Measurements from ENCODE around the gene CDCA8. TPM values are rescaled to one million over a fixed set of nuclear protein-coding genes. Genes with fewer than 3 reads are reported as not detected.

The CDCA8 gene
- total and polyA plus RNA-seq, 2 of the 8 experiments (the other 6 are each of a cell fraction or from before 2014, with no cell fraction given): 43.9 to 46.2 TPM

DNA sequence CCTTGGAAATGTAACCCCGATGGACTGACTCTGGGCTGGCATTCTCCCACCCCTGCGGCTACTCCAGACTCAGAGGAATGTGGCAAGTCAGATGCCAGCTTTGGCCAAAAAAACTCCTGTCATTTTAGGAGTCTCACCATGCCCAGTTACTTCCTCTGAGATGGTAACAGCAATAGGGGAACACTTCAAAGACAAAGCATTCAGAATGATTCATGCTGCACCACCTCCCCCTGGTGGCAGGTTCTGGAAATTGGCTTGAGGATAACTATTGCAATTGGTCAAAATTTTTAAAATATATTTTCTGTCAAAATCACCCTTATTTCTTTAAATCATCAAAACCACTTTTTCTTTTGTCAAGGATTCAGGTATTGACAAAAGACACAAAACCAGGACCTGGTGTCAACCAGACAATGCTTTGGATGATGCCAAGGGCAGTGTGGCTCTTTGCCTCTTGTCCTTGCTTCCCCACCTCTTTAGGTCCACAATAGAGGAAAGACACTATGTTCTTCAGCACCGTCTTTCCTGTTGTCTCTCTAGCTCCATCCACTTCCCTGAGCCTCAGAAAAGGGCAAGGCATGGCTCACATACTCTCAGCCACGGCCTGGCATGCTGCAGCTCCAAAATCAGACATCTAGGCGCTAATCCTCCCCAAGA, 9.9 kb upstream of the CDCA8 start (continued):
- no peak for TF ChIP-seq TBP (IDR thresholded peaks at IDR 0.05; ENCODE audit: low read depth, low read length)
- TF ChIP-seq HDAC6 (IDR thresholded peaks at IDR 0.05; ENCODE audit: low read depth, low read length): no peak
- TF ChIP-seq KDM4A (IDR thresholded peaks at IDR 0.05; ENCODE audit: low read depth, low read length, severe bottlenecking): no peak
- no peak for TF ChIP-seq ASH2L (IDR thresholded peaks at IDR 0.05; ENCODE audit: low read length)
- TF ChIP-seq GTF2F1 (IDR thresholded peaks at IDR 0.05; ENCODE audit: borderline replicate concordance, low read depth, low read length): no peak
- no peak for TF ChIP-seq JUND (IDR thresholded peaks at IDR 0.05; ENCODE audit: low read length)
- peak; percentile 95 to 96 for TF ChIP-seq RAD21 (IDR thresholded peaks at IDR 0.05 in 1 of 2, conservative IDR thresholded peaks at IDR 0.05 in 1 of 2; ENCODE audit: low read depth in 2 of 2, low read length in 2 of 2)
- no peak; the same call in 1 of the 2 replicates for TF ChIP-seq KDM5A (IDR thresholded peaks at IDR 0.05; ENCODE audit: low read length)
- TF ChIP-seq POLR2AphosphoS5 (IDR thresholded peaks at IDR 0.05; ENCODE audit: low read depth, low read length): no peak
- TF ChIP-seq EZH2 (IDR thresholded peaks at IDR 0.05; ENCODE audit: low read depth, low read length, severe bottlenecking): no peak
- TF ChIP-seq NANOG (IDR thresholded peaks at IDR 0.05; ENCODE audit: insufficient read depth, low read depth, low read length, poor library complexity, severe bottlenecking): no peak
- 0 out of 2 replicates have a peak, but pooled peaks have one; percentile 7 for TF ChIP-seq YY1 (IDR thresholded peaks at IDR 0.05; ENCODE audit: low read depth, low read length)
- TF ChIP-seq TCF12 (IDR thresholded peaks at IDR 0.05; ENCODE audit: low read depth, low read length): no peak
- no peak for TF ChIP-seq CBX5 (IDR thresholded peaks at IDR 0.05; ENCODE audit: low read depth, low read length)
- no peak for TF ChIP-seq SRF (IDR thresholded peaks at IDR 0.05; ENCODE audit: low read depth, low read length)
- no peak for TF ChIP-seq CEBPB (IDR thresholded peaks at IDR 0.05; ENCODE audit: low read depth, low read length)
- no peak for TF ChIP-seq HDAC2 (IDR thresholded peaks at IDR 0.05; ENCODE audit: borderline replicate concordance in 1 of 2, low read depth in 2 of 2, low read length in 2 of 2)
- TF ChIP-seq, protein P1, sequence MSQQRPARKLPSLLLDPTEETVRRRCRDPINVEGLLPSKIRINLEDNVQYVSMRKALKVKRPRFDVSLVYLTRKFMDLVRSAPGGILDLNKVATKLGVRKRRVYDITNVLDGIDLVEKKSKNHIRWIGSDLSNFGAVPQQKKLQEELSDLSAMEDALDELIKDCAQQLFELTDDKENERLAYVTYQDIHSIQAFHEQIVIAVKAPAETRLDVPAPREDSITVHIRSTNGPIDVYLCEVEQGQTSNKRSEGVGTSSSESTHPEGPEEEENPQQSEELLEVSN (IDR thresholded peaks at IDR 0.05): no peak
- no peak for TF ChIP-seq SAP30 (IDR thresholded peaks at IDR 0.05; ENCODE audit: insufficient read depth, insufficient replicate concordance, low read length)
- no peak for TF ChIP-seq SP4 (IDR thresholded peaks at IDR 0.05; ENCODE audit: low read length)
- TF ChIP-seq SIN3A (conservative IDR thresholded peaks at IDR 0.05 in 1 of 2, IDR thresholded peaks at IDR 0.05 in 1 of 2; ENCODE audit: low read depth in 1 of 2, low read length in 2 of 2): peak in 1 of 2 experiments; percentile 52; a peak in 1 of 4 replicates
- no peak for TF ChIP-seq KDM1A (IDR thresholded peaks at IDR 0.05; ENCODE audit: borderline replicate concordance, low read length)
- TF ChIP-seq NRF1 (IDR thresholded peaks at IDR 0.05; ENCODE audit: low read depth, low read length): no peak
- TF ChIP-seq RFX5 (IDR thresholded peaks at IDR 0.05; ENCODE audit: borderline replicate concordance, low read depth, low read length): no peak

All from H1 (cell line).